BE2C (cell line): Measurements from ENCODE around the gene GTF2IRD1.

ENCODE experiments used
- DNase-seq: peaks from one replicate; pipeline ENCODE4 v3.0.0-alpha.2; 2020
- H3K27me3 ChIP-seq: fragments of 250-450 bp; sonication (Bioruptor Pico); 2 replicates; pipeline ENCODE4 v1.5.1; 2020; ENCODE audit warnings: mild to moderate bottlenecking
- H3K36me3 ChIP-seq: fragments of 250-450 bp; sonication (Bioruptor Pico); 2 replicates; pipeline ENCODE4 v1.5.1; 2020; ENCODE audit warnings: mild to moderate bottlenecking
- H3K4me1 ChIP-seq: fragments of 250-450 bp; sonication (Bioruptor Pico); 2 replicates; pipeline ENCODE4 v1.5.1; 2020
- H3K4me3 ChIP-seq: 2 replicates; pipeline ENCODE4 v1.5.1; 2011; ENCODE audit warnings: low read depth, low read length
- H3K9me3 ChIP-seq: fragments of 250-450 bp; sonication (Bioruptor Pico); 2 replicates; pipeline ENCODE4 v1.5.1; 2020
- CTCF ChIP-seq: IDR thresholded peaks from 2 replicates; pipeline ENCODE4 v1.5.1; 2012; ENCODE audit warnings: mild to moderate bottlenecking, low read depth, low read length

The GTF2IRD1 gene

DNA sequence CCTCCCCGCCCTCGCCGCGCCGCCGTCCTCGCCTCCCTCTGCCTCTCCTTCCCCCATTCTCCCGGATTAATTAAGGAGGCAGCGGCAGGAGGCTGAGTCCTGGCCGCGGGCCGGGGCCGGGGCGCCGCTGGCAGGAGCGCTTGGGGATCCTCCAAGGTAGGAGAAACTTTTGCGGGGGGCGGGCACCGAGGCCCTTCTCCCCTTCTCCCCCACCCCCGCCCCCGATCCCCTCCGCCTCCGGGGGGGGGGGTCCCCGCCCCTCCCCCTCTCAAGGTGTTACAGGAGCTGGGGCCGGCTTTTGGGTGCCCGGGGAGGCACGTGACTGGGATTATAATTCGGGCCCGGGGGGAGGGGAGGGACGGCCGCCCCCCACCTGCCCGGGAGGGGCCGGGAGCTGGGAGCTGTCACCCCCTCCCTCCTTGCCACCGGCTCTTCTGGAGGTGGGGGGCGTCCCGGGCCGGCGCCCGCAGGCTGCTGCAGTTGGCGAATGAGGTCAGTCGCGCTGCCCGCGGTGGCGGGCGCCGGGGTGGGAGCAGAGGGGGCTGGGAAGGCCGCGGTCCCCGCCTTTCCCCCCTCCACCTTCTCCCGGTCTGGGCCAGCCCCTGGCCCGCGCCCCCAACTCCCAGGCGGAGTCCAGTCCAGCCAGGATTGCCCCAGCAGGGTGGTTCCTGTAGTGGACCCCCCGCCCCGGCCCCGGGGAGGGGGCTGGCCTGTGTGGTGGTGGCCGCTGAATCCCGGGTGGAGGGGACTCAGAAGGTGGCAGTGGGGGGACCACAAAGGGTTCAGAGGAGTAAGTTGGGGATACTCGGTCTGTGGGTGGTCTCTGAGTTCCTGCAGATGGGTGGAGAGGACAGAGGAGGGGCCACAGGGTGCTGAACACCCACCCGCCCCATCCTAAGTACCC is 567 bp downstream of the GTF2IRD1 start:
- DNase-seq = peak; percentile 52
- H3K4me3 ChIP-seq = peak overlapping the region; percentile 71
- TF ChIP-seq CTCF = no peak
- H3K27me3 ChIP-seq = no peaks in the 10 kb centered on the region
- H3K36me3 ChIP-seq = no peaks in the 10 kb centered on the region; the same call in 1 of the 2 replicates
- no peaks in the 10 kb centered on the region; the same call in 1 of the 2 replicates for H3K4me1 ChIP-seq
- H3K9me3 ChIP-seq = no peaks in the 10 kb centered on the region

DNA sequence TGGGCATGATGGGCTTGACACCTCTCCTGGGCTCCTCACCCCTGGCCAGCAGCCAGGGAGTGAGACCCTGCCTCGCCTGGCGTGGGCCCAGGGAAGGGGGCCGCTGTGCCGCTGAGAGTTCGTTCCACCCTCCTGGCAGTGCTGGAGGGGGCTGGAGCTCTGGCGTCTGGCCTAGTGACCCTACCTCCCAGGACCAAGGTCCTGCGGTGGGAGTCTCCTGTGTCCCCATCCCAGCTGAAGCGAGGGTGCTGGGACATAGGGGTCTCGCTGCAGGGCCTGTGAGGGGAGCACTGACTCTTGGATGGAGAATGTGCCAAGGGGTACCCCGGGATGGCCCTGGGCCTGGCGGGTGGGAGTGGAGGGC is 1.2 kb downstream of the GTF2IRD1 start:
- DNase-seq = no peak
- no peak for TF ChIP-seq CTCF
- Histone ChIP-seq H3K4me1 (no peaks in the 10 kb centered on the region; the same call in 1 of the 2 replicates), H3K27me3 (no peaks in the 10 kb centered on the region), H3K4me3 (peak overlapping the region; percentile 71), H3K36me3 (no peaks in the 10 kb centered on the region; the same call in 1 of the 2 replicates), H3K9me3 (no peaks in the 10 kb centered on the region)

GRCh38 chr7:74455291-74455804 is 1.6 kb downstream of the GTF2IRD1 start:
- no peaks in the 10 kb centered on the region; the same call in 1 of the 2 replicates for H3K4me1 ChIP-seq

GRCh38 chr7:74455928-74456327 is 2.2 kb downstream of the GTF2IRD1 start:
- TF ChIP-seq CTCF = no peak
- Histone ChIP-seq H3K27me3 (no peaks in the 10 kb centered on the region), H3K9me3 (no peaks in the 10 kb centered on the region), H3K4me3 (no peak overlapping the region), H3K4me1 (no peaks in the 10 kb centered on the region; the same call in 1 of the 2 replicates), H3K36me3 (no peaks in the 10 kb centered on the region; the same call in 1 of the 2 replicates)
- no peak for DNase-seq

More at GRCh38 chr7:74455291-74455804, 1.6 kb downstream of the GTF2IRD1 start:
- Histone ChIP-seq H3K4me3 (peak overlapping the region; percentile 71), H3K36me3 (no peaks in the 10 kb centered on the region; the same call in 1 of the 2 replicates), H3K9me3 (no peaks in the 10 kb centered on the region), H3K27me3 (no peaks in the 10 kb centered on the region)
- no peak for TF ChIP-seq CTCF
- no peak for DNase-seq

DNA sequence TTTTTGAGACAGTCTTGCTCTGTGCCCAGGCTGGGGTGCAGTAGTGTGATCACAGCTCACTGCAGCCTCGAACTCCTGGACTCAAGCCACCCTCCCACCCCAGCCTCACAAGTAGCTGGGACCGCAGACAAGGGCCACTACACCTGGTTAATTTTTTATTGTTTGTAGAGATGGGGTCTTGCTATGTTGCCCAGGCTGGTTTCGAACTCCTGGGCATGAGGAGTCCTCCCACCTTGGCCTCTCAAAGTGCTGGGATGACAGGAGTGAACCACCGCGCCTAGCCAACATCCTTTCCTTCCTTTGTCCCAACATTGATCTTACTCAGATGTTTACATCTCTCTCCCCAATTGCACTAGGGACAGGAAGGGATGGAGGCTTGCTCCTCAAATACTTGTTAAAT is 3.3 kb downstream of the GTF2IRD1 start:
- no peak for TF ChIP-seq CTCF
- Histone ChIP-seq H3K9me3 (no peaks in the 10 kb centered on the region), H3K36me3 (no peaks in the 10 kb centered on the region; the same call in 1 of the 2 replicates), H3K4me3 (no peak overlapping the region), H3K27me3 (no peaks in the 10 kb centered on the region), H3K4me1 (no peaks in the 10 kb centered on the region; the same call in 1 of the 2 replicates)
- DNase-seq = no peak
